RWPE2 (cell line): ENCODE data around the gene ALG8.
"Not testable (repeated sequence)": the region's sequence is repeated elsewhere in the genome, so short reads cannot be mapped to it uniquely, and the experiment has no call there.

Source experiments
- ATAC-seq: fragments of 200-7000 bp; cut with Tn5 transposase; 3 replicates; pipeline ENCODE4 v1.9.1; 2021; ENCODE audit warnings: low read depth
- DNase-seq: peaks from one replicate; pipeline ENCODE4 v3.0.0-alpha.2; 2020; ENCODE audit warnings: low spot score
- H3K27ac ChIP-seq: fragments of 450-650 bp; 2 replicates; pipeline ENCODE4 v1.5.1; 2017; ENCODE audit warnings: mild to moderate bottlenecking; ENCODE audit not compliant: poor library complexity, severe bottlenecking
- H3K27me3 ChIP-seq: fragments of 250-450 bp; sonication (Bioruptor Pico); 2 replicates; pipeline ENCODE4 v1.5.1; 2021; ENCODE audit warnings: mild to moderate bottlenecking, moderate library complexity; ENCODE audit not compliant: insufficient read depth, poor library complexity, severe bottlenecking
- H3K36me3 ChIP-seq: fragments of 250-450 bp; sonication (Bioruptor Pico); 2 replicates; pipeline ENCODE4 v1.5.1; 2020; ENCODE audit warnings: low read depth, mild to moderate bottlenecking, moderate library complexity
- H3K4me1 ChIP-seq: fragments of 250-450 bp; sonication (Bioruptor Pico); 2 replicates; pipeline ENCODE4 v1.5.1; 2021; ENCODE audit warnings: mild to moderate bottlenecking, moderate library complexity; ENCODE audit not compliant: insufficient read depth, poor library complexity, severe bottlenecking
- H3K4me3 ChIP-seq: fragments of 250-450 bp; sonication (Bioruptor Pico); 2 replicates; pipeline ENCODE4 v1.5.1; 2021; ENCODE audit warnings: mild to moderate bottlenecking, moderate library complexity; ENCODE audit not compliant: severe bottlenecking
- H3K9me3 ChIP-seq: fragments of 250-450 bp; sonication (Bioruptor Pico); 2 replicates; pipeline ENCODE4 v1.5.1; 2021; ENCODE audit warnings: mild to moderate bottlenecking, moderate library complexity; ENCODE audit not compliant: severe bottlenecking
- TF ChIP-seq, protein P1 (sequence below): fragments of 450-650 bp; IDR thresholded peaks from one replicate; pipeline ENCODE4 v1.5.1; 2017; ENCODE audit warnings: mild to moderate bottlenecking, moderate library complexity; ENCODE audit not compliant: poor library complexity, severe bottlenecking

ALG8 gene

DNA sequence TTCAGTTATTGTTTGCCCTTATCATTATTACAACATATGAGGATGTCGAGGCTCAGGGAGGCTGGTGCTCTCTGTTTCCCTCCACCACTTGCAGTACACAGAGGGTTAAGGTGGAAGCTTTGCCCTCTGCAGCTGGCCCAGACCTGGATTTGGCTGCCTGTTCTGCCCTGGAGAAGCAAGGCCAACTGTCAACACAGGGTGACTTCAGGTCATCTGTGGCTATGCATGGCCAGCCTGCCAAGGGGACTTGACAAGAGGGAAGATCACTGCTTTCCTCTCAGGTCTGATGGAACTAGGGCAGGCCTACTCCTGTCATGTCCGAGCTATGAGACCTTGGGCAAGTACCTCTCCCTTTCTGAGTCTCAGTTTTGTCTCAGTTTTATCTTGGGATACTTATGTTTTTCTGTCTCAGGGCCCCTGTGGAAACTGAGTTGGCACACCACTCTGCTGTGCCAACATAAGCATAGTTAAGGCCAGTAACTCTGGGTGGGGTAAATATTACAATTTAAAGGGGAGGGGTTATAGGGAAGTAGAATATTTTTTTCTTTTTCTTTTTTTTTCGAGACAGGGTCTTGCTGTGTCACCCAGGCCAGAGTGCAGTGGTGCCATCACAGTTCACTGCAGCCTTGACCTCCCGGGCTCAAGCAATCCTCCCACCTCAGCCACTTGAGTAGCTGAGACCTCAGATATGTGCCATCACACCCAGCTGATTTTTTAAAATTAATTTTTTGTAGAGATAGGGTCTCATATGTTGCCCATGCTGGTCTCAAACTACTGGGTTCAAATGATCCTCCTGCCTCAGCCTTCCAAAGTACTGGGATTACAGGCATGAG, 78.1 kb downstream of the ALG8 start:
- DNase-seq (no peak), ATAC-seq (0 out of 3 replicates have a peak, but pooled peaks have one; percentile 12)
- no peaks in the 10 kb centered on the region for H3K27me3 ChIP-seq
- TF ChIP-seq, protein P1, sequence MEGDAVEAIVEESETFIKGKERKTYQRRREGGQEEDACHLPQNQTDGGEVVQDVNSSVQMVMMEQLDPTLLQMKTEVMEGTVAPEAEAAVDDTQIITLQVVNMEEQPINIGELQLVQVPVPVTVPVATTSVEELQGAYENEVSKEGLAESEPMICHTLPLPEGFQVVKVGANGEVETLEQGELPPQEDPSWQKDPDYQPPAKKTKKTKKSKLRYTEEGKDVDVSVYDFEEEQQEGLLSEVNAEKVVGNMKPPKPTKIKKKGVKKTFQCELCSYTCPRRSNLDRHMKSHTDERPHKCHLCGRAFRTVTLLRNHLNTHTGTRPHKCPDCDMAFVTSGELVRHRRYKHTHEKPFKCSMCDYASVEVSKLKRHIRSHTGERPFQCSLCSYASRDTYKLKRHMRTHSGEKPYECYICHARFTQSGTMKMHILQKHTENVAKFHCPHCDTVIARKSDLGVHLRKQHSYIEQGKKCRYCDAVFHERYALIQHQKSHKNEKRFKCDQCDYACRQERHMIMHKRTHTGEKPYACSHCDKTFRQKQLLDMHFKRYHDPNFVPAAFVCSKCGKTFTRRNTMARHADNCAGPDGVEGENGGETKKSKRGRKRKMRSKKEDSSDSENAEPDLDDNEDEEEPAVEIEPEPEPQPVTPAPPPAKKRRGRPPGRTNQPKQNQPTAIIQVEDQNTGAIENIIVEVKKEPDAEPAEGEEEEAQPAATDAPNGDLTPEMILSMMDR, result no peak
- no peaks in the 10 kb centered on the region for H3K36me3 ChIP-seq
- no peaks in the 10 kb centered on the region for H3K9me3 ChIP-seq
- H3K27ac ChIP-seq, result no peak overlapping the region
- no peak overlapping the region for H3K4me3 ChIP-seq
- H3K4me1 ChIP-seq, result no peaks in the 10 kb centered on the region

DNA sequence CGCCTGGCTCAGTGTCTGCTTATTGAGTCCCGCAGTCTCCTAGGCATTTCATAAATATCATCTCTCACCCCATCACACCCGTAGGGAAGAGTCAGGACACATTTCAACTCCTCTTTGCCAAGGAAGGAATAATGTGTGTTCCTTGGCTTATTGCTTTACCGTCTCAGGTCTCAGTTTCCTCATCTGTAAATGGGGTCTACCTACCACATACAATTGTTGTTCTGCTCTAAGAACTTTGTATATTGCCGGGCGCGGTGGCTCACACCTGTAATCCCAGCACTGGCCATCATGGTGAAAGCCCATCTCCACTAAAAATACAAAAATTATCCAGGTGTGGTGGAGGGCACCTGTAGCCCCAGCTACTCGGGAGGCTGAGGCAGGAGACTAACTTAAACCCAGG, 78.9 kb downstream of the ALG8 start:
- ATAC-seq (no peak), DNase-seq (no peak)
- no peaks in the 10 kb centered on the region for H3K4me1 ChIP-seq
- no peaks in the 10 kb centered on the region for H3K9me3 ChIP-seq
- no peak overlapping the region for H3K4me3 ChIP-seq
- H3K27me3 ChIP-seq, result no peaks in the 10 kb centered on the region
- no peak overlapping the region for H3K27ac ChIP-seq
- no peaks in the 10 kb centered on the region for H3K36me3 ChIP-seq
- TF ChIP-seq, protein P1, result no peak

DNA sequence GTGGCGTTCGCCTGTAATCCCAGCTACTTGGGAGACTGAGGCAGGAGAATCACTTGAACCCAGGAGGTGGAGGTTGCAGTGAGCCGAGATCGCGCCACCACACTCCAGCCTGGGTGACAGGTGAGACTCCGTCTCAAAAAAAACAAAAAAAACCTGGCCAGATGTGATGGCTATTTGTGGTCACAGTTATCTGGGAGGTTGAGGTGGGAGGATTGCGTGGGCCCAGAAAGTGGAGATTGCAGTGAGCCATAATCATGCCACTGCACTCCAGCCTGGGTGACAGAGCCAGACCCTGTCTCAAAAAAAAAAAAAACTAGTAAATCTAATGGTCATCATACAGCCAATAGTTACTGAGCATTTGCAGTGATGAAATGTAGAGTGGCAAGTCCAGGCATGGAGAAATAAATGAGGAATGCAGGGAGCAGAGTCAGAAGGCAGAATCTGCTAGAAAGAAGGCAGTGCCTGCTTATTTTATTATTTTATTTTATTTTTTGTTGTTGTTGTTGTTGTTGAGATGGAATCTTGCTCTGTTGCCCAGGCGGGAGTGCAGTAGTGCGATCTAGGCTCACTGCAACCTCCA, 79.6 kb downstream of the ALG8 start:
- H3K27ac ChIP-seq, result not testable (repeated sequence)

DNA sequence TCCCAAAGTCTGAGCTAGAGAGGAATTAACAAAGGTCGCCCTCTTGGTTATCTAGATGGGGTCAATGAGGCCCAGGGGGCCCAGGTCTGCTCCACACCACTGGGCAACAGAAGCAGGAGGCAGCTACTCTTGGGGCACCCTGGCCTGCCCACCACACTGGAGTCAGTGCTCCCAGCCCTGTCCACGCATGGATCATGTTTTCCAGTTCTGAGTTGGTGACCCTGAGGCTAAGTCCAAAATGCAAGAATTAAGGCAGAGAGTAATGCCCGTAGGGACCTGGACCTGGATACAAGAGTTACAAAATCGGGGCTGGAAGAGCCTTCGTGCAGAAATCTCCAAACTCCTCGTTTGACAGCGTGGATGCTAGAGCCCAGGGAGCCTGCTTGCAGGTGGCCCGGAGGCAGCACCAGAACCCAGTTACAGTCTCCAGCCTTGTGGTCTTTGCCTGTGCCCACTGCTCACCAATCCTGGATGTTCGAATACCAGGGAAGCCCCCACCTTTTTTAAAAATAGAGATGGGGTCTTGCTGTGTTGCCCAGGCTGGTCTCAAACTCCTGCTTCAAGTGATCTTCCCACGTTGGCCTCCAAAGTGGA, 81.9 kb downstream of the ALG8 start:
- Histone ChIP-seq H3K4me1 (no peaks in the 10 kb centered on the region), H3K27ac (no peak overlapping the region), H3K4me3 (no peak overlapping the region), H3K27me3 (no peaks in the 10 kb centered on the region), H3K9me3 (no peaks in the 10 kb centered on the region), H3K36me3 (no peaks in the 10 kb centered on the region)
- no peak for DNase-seq
- no peak for ATAC-seq
- TF ChIP-seq, protein P1, result no peak

More for the DNA sequence above, 79.6 kb downstream of the ALG8 start:
- H3K36me3 ChIP-seq, H3K9me3 ChIP-seq, H3K4me3 ChIP-seq, H3K27me3 ChIP-seq, H3K4me1 ChIP-seq, DNase-seq: not testable (repeated sequence)
- ATAC-seq, result peak; percentile 61; the same call in 2 of the 3 replicates

DNA sequence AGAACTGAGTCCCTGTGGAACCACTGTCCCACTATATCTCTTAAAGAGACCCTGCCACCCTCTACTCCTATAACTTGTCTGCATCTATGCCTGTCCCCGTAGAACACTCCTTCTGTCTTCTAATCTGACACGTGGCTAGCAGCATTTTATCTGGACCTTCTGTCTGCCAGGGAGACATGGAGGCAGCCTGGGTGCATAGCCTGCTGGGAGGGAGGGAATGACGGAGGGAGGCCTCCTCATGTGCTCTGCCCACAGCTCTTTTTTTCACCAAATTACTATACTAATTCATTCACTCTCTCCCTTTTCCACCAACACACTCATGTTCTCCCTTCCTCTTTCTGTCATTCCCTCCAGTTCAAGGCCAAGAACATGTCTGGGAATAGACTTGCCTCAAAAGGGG, 83.3 kb downstream of the ALG8 start:
- no peak for DNase-seq
- Histone ChIP-seq H3K27me3 (no peaks in the 10 kb centered on the region), H3K36me3 (no peaks in the 10 kb centered on the region), H3K4me3 (no peak overlapping the region), H3K4me1 (peaks cover 9% of the 10 kb centered on the region), H3K27ac (no peak overlapping the region), H3K9me3 (no peaks in the 10 kb centered on the region)
- TF ChIP-seq, protein P1, result no peak
- ATAC-seq, result no peak
